Fibroblast of the conjunctiva (primary cell): ENCODE data around the gene PCSK9.

Source experiments
- DNase-seq: peaks from one replicate; pipeline ENCODE4 v3.0.0-alpha.2; 2010; ENCODE audit warnings: low read depth

Gene PCSK9

DNA sequence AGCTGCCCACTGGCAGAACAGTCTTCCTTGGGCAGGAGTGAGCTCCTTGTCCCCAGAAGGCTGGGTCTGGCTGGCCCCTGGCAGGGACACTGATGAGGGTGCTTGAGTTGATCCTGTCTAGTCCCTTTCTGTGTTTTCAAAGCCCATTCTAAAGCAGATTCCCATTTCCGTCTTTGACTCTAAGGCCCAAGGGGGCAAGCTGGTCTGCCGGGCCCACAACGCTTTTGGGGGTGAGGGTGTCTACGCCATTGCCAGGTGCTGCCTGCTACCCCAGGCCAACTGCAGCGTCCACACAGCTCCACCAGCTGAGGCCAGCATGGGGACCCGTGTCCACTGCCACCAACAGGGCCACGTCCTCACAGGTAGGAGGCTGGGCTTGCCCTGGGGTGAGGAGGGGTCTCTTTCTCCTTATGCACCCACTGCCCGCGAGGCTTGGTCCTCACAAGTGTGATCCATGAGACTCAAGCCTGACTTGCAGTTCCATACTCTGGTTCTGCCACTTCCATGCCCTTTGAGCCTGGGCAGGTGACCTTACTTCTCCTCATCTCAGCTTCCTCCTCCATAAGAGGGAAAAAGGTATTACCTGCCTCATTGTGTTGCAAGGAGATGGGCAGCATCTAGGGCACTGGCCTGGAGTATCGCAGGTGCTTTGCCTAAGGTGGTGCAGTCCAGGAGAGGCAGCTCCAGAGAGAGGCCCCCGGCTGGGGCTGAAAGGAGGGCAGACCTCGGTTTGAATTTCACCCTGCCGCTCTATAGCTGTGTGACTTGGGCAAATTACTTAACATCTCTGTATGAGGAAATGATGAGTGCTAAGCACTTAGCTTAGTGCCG lies 20.2 kb downstream of the PCSK9 start:
- no peak for DNase-seq

- DNase-seq = no peak
Observed at GRCh38 chr1:55060133-55060999, 21.0 kb downstream of the PCSK9 start.

DNA sequence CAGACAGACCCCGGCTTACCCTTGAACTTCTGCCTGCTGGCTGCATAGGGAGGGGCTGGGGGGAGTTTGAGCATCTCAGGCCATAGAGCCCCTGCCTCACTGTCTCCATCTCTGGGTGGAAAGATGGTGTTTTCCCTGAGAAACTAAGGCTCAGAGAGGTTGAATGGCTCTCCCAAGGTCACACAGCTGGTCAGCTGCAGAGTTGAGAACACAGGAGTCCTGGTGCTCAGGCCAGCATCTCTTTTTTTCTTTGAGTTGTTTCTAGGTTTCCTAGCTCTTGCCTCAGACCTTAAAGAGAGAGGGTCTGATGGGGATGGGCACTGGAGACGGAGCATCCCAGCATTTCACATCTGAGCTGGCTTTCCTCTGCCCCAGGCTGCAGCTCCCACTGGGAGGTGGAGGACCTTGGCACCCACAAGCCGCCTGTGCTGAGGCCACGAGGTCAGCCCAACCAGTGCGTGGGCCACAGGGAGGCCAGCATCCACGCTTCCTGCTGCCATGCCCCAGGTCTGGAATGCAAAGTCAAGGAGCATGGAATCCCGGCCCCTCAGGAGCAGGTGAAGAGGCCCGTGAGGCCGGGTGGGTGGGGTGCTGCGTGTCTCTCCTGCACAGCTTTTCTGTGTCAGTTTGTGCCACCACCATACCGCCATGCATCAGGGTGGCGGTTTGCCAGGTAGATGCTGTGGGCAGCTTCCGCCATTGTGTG lies 21.8 kb downstream of the PCSK9 start:
- no peak for DNase-seq

DNA sequence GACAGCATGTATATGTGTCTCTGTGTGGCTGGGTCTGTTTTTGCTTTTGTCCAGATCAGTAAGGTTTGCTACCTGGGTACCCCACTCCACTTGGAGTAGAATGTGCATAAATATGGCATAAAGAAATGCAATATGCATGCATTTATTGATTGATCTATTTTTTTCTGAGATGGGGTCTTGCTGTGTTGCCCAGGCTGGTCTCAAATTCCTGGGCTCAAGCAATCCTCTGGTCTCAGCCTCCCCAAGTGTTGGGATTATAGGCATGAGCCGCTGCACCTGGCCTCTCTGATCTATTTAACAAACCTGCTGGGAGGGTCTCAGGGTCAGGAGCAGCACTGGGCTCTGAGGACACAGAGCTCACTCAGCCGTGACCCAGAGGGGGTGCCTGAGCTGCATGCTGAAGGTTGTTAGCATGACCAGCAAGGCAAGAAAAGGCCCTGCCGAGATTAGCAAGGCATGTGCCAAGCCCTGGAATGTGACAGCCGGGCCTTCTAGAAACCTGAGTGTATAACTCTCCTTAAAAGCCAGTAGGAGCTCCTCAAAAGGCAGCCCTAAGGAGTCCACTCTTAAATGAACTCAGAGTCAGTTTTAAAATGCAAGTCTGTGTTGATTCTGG lies 22.5 kb downstream of the PCSK9 start:
- DNase-seq = no peak

DNA sequence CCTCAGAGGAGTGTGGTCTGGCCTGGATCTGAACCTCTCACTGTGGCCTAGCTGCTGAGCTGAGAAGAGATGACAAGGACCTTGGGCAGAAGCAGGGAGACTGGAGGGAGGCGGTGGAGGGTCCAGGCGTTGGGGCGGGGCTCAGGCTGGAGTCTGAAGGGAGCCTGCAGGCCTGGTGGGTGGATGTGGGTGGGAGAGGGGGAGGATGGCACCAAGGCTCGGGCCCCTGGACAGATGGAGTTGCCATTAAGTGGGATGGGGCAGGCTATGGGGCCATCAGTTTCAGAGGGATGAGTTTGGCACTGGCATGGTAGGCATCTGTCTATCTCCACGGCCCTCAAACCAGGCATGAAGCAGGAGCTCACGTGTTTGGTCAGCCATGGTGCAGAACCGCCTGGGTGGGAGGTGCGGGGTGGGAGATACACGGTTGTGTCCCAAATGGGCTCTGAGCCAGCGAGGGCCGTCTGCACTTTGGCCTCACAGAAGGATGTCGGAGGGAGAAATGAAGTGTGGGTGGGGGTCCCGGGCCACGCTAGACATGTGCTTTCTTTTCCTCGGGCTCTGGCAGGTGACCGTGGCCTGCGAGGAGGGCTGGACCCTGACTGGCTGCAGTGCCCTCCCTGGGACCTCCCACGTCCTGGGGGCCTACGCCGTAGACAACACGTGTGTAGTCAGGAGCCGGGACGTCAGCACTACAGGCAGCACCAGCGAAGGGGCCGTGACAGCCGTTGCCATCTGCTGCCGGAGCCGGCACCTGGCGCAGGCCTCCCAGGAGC lies 23.6 kb downstream of the PCSK9 start:
- DNase-seq = no peak

GRCh38 chr1:55063577-55063942 lies 24.2 kb downstream of the PCSK9 start:
- no peak for DNase-seq

DNA sequence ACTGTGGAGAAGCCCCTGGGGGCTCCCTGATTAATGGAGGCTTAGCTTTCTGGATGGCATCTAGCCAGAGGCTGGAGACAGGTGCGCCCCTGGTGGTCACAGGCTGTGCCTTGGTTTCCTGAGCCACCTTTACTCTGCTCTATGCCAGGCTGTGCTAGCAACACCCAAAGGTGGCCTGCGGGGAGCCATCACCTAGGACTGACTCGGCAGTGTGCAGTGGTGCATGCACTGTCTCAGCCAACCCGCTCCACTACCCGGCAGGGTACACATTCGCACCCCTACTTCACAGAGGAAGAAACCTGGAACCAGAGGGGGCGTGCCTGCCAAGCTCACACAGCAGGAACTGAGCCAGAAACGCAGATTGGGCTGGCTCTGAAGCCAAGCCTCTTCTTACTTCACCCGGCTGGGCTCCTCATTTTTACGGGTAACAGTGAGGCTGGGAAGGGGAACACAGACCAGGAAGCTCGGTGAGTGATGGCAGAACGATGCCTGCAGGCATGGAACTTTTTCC lies 24.8 kb downstream of the PCSK9 start:
- DNase-seq = no peak

- peak; percentile 22 for DNase-seq
Observed at GRCh38 chr1:55064861-55065263, 25.5 kb downstream of the PCSK9 start.

DNA sequence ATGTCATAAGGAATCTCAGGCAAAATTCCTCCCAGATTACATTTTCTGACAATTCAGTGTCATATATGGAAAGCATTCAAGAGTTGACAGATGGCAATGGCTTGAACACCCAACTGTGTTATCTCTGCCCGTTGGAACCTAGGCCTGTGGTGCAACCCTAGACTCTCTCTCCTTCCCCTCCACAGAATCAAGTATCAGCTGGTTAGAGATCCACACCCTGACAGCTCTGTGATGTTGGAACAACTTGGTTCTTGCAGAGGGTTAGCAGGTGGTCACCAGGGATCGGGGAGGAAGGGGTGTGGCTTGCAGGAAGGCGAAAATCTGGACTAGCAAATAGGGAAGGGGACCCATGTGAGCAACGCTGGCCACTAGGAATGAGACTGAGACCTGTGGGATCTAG lies 26.3 kb downstream of the PCSK9 start:
- no peak for DNase-seq

DNA sequence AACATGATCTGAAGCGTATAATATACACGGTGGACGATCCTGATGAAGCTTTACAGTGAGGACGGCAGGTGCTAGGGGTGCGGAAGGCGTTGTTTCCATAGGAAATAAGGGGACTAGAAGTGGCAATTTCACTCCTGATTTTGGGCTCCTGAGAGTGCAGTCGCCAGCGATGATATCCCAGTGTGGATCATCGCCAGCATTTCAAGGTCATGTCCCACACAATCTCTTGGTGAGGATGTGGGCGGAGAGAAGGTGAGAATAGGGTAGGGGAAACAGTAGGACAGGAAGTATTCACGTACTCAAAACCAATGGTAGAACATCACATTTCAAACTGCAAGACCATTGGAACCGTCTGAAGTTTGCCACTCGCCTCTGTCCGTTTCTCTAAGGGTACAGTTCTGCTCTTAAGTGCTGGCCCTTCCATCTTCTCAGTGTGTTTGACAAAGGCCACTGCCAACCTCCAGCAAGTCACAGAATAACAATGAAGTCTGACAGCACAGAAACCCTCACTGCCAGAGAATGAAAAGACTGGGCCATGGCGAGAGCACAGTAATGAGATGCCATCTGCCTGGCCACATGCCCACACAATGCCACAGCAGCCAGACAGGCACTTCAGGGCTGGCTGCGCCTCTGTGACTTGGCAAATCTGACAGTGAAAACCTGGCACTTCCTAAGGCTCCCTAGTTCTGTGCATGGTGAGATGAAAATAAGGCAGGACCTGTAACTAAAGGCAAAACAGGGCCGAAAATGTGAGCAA lies 27.9 kb downstream of the PCSK9 start:
- DNase-seq = no peak

DNA sequence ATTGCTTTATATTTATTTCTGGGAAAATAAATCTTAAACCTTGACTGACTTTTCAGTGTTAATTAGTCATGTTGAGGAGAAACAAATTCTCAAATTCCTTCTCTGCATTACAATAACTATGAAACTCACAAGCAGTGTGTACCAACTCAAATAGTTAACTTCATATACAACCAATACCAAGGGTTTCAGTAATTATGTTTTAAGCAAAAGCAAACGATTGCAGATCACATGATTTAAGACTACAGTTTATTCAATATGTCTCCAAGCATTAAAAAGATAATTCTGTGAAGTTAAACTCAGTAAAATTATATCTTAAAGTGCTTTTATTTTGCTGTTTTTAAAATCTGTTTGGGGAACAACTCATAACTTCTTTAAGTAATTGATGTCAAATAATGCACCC lies 28.6 kb downstream of the PCSK9 start:
- DNase-seq = no peak

- DNase-seq = no peak
Observed at GRCh38 chr1:55068638-55069037, 29.3 kb downstream of the PCSK9 start.

DNA sequence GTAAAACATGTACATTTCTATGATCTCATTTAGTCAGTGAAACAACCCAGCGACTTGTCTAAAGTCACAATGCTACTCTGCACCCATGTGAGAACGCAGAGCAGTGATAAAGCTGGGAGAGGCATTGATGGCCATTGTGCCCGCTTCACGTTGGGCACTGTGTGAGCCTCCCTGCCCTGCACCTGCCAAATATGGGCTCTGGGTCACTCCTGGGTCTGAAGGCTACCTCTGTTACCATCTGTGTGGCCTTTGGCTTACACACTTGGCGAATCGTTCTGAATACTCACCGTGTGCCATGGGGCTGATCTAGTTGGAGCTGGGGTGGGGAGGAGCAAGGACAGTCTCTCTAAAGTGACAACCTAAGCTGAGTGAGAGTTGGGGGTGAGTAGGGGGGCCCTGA lies 29.9 kb downstream of the PCSK9 start:
- no peak for DNase-seq

- DNase-seq = no peak
Observed at GRCh38 chr1:55070293-55071164, 31.2 kb downstream of the PCSK9 start.

DNA sequence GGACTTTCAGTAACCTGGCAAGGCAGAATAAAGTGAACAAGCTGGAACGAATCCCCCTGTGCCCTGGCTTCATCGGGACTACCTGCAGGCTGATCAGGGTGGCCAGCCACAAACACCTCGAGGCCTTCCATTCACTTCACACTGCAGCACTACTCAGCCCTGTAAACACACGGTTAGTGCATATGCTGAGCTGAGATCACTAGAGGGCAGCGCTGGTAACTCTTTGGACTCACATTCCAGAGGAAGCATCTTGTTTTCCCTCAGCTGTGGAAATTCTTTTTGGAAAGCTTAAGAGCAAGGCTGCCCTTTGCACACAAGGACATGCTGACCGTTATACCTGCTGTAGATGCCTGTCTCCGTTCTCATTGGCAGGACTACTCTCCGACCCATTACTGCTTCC lies 32.1 kb downstream of the PCSK9 start:
- DNase-seq = peak; percentile 21

- DNase-seq = no peak
Observed at GRCh38 chr1:55073187-55073916, 34.0 kb downstream of the PCSK9 start.

- DNase-seq = no peak
Observed at GRCh38 chr1:55074455-55074854, 35.1 kb downstream of the PCSK9 start.

DNA sequence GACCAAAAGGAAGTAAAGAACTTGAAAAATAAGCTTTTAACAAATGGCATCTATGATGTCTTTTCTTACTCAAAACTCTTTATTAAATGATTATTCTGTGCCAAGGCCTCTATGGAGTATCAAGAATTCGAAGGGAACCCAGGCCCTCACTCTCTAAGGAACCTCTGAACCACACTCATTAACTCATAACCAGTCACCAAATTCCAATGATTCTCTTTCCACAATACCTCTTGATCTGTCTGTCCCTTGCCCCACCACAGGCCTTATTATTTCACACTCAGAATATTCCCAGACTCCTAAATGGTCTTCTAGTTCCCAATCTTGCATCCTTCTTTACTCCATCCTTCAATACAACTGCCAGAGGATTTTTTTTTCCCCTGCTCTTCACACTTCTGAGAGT lies 37.0 kb downstream of the PCSK9 start:
- no peak for DNase-seq

GRCh38 chr1:55078470-55078869 lies 39.1 kb downstream of the PCSK9 start:
- DNase-seq = no peak
